GM18511 (cell line): ENCODE results near the gene NTSR1.
"Not testable (repeated sequence)": the region's sequence is repeated elsewhere in the genome, so short reads cannot be mapped to it uniquely, and the experiment has no call there.

ENCODE experiments used
- ATAC-seq: cut with Tn5 transposase; IDR thresholded peaks from one replicate; pipeline ENCODE4 v1.9.1; 2021; ENCODE audit warnings: mild to moderate bottlenecking, moderate library complexity; ENCODE audit not compliant: unreplicated experiment

Gene NTSR1

DNA sequence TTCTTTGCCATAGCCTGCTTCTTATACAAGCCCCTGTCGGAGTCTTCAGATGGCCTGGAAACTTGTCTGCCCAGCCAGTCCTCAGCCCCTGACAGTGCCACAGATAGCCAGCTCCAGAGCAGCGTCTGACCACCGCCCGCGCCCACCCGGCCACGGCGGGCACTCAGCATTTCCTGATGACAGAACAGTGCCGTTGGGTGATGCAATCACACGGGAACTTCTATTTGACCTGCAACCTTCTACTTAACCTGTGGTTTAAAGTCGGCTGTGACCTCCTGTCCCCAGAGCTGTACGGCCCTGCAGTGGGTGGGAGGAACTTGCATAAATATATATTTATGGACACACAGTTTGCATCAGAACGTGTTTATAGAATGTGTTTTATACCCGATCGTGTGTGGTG lies 36.9 kb upstream of the NTSR1 start:
- ATAC-seq = no peak

DNA sequence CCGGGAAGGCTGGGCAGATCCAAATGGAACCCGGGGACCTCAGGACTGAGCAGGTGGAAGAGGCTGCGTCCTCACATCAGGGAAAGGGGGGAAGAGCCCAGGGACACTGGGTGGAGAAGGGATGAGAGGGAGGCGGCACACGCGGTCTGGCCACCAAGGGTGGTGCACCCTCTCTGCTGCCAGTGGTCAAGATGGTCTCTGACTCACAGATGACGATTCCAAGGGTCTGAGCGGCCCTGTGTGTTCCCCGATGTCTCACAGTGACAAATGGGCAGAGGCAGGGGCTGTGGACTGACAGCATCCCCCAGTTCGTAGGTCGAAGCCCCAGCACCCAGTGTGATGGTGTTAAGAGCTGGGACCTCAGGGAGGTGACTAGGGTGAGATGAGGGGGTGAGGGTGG lies 34.3 kb upstream of the NTSR1 start:
- no peak for ATAC-seq

DNA sequence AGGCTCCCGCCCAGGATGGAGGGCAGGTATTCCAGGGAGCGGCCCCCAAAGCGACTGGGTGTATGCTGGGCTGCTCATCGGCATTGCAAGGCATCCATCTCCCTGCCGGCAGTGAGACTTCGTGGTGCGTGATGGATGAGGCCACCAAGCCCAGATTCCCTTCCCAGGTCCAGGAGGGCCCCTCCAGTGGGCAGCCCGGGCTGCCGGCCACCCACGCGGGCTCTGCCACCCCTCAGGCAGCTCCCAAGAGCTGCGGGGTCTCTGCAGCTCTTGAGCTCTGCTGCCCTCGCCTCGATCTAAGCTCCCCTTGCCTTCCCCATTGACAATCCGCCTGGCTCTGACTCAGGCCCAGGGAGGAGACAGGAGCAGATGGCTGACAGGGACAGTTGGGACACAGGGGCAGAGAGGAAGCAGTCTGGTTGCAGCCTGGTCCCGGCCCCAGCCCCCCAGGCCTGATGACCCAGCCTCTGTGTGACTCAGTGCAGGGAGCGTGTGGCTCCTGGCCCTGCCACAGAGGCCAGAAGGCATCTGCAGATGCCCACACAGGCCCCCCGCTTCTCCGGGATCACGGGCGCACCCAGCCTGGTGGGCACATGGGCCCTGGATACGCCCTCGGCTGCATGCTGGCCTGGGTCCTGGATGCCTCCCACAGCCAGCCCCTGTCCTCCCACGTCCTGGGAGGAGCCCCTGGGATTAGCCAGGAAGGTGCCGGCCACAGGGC lies 33.3 kb upstream of the NTSR1 start:
- ATAC-seq = no peak

DNA sequence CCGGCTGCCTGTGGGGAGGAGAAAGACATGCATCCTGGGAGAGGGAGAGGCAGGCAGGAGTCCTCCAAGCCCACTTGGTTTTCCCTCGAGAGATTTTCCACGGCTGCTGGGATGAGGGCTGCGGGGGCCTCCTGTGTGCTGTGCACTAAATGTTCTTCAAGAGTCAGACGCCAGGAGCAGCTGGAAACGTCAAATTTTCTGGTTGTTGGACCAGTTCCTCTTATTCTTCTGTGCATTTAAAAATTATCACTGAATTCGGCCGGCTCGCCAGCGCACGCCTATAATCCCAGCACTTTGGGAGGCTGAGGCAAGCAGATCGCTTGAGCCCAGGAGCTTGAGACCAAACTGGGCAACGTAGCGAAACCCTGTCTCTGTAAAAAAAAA lies 32.8 kb upstream of the NTSR1 start:
- ATAC-seq = no peak

DNA sequence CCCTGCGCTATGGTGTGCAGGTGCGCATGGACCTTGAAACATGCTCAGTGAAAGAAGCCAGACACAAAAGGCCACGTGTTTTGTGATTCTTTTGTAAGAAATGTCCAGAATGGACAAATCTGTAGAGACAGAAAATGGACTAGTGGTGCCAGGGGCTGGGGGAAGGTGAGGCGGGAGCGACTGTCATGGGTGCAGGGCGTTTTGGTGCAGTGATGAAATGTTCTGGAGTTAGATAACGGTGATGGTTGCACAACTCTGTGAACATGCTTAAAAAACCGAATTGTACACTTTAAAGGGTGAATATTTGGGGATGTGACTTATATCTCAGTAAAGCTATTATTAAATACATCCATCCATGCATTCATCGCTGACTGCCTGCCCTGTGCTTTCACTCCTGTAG lies 31.7 kb upstream of the NTSR1 start:
- no peak for ATAC-seq

DNA sequence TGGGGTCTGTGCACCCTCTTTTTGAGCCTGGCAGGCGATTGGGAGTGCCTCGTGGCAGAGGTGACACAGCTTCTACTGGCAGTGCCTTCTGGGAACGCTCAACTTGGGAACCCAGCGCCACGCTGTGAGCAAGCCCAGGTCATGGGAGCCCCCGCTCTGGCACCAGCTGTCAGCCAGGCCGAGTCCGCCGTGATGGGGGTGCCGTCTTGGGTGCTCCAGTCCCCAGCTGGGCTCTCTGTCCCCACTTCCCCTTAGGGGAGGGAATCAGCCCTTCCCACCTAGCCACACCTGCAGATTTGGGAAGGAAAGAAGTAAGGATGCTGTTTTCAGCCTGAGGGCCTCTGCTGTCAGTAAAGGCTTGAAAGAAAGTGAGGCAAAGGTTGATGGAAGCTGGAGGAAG lies 31.0 kb upstream of the NTSR1 start:
- ATAC-seq = no peak

DNA sequence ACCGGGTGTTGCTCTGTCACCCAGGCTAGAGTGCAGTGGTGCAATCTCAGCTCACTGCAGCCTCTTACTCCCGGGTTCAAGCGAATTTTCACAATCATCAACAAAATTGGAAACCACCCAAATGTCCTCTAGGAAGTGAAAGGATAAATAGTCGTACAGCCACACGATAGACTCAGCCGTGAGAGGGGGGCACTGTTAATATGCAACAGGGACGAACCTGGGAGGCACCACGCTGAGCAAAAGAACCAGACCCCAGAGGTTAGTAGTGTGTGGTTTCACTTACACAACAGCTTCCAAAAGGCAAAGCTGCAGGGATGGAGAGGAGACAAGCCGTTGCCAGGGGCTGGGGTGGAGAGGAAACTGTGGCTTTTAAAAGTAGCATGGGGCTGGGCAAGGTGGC lies 30.1 kb upstream of the NTSR1 start:
- ATAC-seq = no peak

DNA sequence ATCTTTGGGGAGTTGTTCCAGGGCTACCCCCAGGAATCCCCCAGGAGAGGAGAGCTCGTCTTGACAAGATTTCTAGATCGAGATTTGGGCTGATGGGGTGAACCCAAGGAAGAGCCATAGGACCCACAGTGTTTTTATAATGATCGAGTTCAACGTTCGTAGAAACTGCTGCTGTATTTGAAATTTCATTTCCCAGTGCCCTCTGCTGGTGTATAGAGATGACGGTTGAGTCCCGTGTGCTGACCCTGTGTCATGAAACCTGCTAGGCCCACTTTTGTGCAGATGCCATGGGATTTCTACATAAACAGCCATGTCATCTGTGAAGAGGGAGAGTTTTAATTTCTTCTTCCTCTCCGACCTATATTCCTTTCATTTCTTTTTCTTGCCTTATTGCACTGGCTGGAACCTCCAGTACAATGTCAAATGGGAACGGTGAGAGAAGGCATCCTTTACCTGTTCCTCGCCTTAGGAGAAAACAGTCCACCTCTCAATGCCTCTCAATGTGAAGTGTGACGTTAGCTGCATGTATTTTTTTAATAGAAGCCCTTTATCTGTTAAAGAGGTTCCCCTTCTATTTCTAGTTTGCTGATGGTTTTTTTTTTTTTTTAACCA lies 28.6 kb upstream of the NTSR1 start:
- ATAC-seq = no peak

DNA sequence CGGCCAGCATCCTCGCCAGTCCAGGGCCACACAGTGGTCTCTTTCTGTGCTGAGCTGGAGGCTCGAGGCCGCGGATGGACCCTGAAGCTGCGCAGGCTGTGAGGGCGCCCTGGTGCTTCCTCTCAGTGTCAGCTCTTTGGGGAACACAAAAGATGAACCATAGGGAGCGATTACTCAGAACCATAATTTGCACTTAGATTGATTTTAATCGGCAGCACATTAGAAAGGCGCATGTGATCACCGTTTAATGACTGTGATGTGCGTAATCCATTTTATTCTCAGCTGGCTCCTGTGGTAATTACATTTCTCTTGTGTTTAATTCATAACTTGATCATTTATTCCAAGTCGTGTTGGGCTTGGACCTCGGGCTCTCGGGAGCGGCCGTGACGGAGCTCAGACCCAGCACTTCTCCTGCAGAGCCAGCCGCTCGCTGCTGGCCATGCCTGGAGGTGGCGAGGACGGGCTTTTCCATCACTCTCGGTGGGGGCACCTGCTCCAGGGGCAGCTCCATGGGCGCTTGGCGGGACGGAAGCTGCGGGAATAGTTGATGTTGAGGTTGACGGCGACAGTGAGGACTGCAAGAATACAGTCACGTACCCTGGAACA lies 25.6 kb upstream of the NTSR1 start:
- no peak for ATAC-seq

DNA sequence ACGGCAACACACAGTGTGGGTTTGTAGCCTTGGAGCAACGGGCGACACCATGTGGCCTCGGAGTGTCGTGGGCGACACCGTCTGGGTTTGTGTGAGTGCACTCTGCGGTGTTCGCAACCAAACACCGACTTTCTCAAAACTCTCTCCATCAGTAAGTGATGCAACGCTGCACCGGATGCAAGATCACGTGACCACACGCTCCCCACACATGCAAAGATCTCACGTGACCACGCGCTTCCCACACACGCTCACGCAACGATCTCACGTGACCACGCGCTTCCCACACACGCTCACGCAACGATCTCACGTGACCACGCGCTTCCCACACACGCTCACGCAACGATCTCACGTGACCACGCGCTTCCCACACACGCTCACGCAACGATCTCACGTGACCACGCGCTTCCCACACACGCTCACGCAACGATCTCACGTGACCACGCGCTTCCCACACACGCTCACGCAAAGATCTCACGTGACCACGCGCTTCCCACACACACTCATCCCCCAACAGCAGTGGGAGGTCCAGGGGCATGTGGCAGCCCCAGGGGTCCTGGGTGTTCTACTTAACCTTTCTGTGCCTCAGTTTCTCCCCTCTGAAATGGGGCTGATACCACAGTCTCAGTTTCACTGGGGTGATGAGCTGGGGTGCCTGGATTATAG lies 24.8 kb upstream of the NTSR1 start:
- ATAC-seq = not testable (repeated sequence)

DNA sequence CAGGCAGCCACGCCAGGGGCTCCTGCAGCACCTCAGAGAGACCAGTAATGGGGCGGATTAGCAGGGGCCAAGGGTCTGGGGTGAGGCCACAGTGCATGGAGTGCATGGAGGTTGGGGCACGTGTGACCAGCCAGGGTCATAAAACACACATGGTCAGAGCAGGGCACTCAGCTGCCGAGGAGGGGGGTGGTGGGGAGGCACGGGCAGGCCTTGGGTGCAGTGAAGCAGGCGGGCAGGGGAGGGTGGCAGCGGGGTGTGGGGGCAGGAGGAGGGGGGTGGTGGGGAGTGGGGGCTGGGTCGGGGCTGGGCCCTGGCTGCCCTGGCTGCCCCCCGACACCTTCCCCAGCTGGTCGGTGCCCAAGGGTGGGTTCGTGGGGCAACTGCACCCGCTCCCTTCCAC lies 23.7 kb upstream of the NTSR1 start:
- no peak for ATAC-seq

DNA sequence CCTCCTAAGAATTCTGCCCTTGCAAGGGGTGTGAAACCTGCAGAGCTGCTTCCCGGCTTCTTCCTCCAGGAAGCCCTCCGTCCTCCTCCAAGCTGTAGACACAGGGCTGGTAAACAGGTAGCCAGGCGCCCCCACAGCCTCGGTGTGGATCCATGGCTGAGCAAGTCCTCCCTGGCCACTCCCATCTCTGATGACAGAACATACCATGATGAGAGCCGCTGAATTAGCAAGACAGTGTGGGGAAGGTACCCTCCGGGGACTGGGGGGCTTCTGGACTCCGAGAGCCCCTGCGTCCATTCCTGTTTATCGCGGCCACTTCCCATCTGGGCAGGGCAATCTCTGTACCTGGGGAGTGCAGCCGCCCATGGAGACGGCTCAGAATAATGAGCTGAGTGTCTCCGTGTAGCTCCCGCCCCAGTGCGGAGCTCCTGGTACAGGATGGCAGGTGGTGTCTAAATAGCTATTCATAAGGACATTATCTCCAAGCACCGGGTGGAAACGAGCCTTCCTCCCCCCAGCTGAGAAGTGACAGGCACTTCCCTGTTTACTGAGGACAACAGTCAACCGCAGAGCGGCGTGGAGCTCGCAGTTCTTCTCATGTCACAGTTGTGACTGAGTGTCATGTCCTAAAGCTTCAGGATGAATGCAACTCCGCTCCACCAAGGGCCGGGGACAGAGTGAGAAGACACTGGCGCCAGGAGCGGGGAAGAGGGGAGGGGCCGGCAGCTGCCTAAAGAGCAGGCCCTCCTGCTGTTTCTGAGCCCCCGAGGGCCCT lies 22.7 kb upstream of the NTSR1 start:
- no peak for ATAC-seq

DNA sequence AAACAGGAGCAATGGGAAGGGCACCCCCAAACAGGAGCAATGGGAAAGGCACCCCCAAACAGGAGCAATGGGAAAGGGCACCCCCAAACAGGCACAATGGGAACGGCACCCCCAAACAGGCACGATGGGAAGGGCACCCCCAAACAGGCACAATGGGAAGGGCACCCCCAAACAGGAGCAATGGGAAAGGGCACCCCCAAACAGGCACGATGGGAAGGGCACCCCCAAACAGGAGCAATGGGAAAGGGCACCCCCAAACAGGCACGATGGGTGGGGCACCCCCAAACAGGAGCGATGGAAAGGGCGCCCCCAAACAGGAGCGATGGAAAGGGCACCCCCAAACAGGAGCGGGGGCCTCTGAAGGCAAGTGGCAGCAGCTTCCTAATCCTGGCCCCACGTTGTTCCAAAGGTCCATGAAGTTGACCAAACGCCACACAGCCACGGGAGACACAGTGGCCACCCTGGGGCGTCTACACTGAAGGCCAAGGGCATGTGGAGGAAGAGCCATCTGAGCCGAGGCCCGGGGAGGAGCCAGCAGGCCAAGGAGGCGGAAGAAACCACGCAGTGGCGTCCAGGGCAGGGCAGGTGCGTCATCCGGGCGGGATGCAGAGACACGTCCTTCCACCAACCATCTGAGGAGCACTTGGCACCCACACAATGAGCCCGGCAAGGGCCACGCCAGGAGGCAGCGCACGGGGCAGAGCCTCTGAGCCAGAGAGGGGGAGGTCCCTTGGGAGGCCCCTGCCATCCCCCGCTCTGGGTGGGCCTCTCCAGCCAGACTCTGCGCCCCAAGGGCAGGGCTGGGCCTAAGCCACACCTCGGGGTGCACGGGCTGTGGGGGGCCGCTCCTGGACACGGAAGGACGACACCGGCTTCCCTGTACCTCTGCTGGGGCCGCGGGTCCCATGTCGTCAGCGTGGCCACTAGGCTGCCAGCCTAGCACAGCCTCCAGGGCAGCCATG lies 21.5 kb upstream of the NTSR1 start:
- ATAC-seq = no peak

DNA sequence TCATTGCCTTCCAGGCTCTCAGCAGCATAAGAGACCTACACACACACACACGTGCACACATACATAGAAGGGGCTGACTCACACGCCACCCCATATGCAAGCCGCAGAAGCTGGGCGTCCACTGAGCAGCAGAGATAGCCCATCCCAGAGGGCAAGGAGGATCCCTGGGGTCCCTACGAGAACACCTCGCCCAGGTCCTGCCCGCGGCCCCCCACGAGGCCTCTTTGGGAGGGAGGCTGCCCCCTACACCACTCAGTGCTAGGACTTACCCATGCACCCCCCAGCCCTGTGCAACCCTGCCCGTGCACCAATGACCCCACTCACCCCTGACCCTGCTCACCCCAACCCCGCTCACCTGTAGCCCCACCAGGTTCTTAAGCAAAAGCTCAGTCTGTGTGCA lies 20.6 kb upstream of the NTSR1 start:
- no peak for ATAC-seq

DNA sequence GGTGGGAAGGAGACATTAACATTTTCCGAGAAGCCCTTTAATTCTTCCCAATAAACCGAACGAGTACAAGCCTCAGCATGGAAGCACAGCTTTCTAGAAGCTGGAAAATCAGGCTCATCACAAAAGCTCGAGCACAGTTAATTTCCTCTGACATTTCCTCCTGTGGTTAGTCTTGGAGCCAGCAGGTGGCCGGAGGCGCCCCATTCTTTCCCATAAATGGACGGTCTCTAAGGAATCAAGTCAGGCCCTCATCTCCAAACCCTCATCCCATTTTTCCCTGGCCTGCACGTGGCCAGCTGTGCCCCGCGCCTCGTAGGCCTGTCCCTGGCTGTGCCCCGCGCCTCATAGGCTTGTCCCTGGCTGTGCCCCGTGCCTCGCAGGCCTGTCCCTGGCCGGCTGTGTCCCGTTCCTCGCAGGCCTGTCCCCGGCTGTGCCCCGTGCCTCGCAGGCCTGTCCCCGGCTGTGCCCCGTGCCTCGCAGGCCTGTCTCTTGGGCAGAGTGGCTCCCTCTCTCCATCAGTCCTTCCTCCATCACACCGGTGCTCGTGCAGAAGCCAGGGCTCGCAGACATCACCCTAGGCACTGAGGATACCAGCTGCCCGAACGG lies 19.7 kb upstream of the NTSR1 start:
- no peak for ATAC-seq

DNA sequence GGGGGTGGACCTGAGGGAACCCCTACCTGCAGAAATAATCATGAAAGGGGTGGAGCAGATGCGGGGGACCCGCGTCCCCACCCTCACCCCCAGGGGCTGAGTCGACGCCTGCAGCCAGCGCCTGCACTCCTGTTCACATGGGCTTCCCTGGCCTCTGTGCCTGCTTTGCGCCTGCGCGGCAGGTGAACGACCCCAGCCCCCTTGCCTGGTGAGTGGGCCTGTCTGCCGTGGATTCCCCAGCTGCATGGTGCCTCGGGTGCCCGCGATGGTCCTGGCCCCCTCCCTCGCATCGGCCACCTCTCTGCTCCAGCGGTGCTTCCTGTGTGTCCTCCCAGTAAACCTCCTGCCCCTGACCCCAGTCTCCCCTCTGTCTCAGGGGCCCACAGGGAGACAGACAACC lies 18.8 kb upstream of the NTSR1 start:
- ATAC-seq = no peak

DNA sequence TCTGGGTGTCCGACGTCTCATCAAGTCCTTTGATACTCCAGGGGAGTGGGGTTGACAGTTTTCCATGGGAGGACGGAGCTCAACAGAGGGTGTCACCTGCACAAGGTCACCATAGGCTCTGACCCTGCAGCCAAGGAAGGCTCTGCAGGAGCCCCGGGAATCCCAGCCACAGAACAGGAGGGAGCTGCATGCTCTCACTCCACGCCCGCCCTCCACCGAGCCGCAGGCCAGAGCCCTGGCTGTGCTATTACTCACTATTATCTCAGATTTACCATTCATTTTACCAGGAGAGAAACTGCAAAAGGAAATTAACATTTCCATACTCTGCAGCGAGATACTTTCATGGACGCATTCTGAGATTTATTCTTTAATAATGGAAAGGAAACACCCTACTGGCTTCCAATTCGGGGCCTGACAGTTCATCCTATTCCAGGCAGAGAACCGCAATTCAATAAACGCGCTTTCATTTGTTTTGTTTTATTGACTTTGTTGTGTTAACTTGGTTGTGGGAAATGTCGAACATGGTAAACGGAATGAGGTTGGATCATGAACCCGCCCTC lies 18.3 kb upstream of the NTSR1 start:
- no peak for ATAC-seq

DNA sequence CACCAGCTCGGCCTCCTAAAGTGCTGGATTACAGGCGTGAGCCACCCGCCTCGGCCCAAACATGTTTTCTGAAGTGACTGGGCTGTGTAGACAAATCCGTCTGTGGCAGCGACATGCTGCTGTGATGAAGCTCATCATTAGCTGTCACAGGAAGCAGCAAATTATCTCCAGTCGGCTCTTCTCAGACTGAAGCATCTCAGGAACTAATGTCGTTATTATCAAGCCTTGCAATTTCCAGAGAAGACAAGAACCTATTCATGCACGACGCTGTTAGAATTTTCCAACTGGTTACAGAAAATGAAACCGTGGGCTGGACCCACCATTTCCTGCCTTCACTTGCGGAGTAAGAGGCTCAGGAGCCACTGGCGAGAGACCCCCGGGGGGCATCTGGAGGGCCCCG lies 17.1 kb upstream of the NTSR1 start:
- no peak for ATAC-seq

DNA sequence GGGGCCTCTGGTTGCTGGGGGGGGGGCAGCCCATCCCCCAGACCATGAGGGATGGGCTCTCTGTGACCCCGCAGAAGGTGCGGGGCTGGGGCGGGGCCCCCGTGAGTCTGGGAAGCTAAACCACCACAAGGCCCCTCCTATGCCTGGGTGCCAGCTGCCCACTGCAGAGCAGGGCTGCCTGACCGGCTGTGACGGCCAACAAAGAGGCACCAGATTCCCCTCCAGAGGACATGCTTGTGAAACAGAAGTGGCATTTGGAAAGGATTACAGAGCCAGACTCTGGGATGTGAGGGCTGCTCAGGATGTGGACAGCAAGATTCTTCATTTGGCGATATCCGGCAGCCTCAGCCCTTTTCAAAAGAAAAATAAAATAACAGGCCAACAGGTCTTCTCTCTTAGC lies 16.5 kb upstream of the NTSR1 start:
- ATAC-seq = no peak
